Aorta (tissue), 5 donors: Measurements from ENCODE around the gene CBS. TPM values are rescaled to one million over a fixed set of nuclear protein-coding genes. Genes with fewer than 3 reads are reported as not detected.
"Not testable (repeated sequence)": the region's sequence is repeated elsewhere in the genome, so short reads cannot be mapped to it uniquely, and the experiment has no call there.

ENCODE experiments used
- ATAC-seq: fragments of 200-7000 bp; cut with Tn5 transposase; one replicate; pipeline ENCODE4 v1.9.1; 2022; ENCODE audit warnings: moderate library complexity; ENCODE audit not compliant: low FRiP score
- DNase-seq, 2 donors: peaks; one replicate each; pipeline ENCODE4 v3.0.0-alpha.2; 2020
- H3K27ac ChIP-seq, 2 donors: one replicate each; pipeline ENCODE4 v1.5.1; 2013; ENCODE audit warnings: low read length in 2 of 2, mild to moderate bottlenecking in 2 of 2, moderate library complexity in 2 of 2, control low read depth in 1 of 2, inconsistent platforms in 1 of 2, low read depth in 1 of 2
- H3K27me3 ChIP-seq, 2 donors: one replicate each; pipeline ENCODE4 v1.6.1; 2013; ENCODE audit warnings: control low read depth in 1 of 2, low read length in 1 of 2, mild to moderate bottlenecking in 1 of 2, moderate library complexity in 1 of 2; ENCODE audit not compliant: insufficient read depth in 2 of 2, control insufficient read depth in 1 of 2
- H3K36me3 ChIP-seq, 2 donors: one replicate each; pipeline ENCODE4 v1.6.1; 2013; ENCODE audit warnings: control low read depth in 1 of 2, low read length in 1 of 2, mild to moderate bottlenecking in 1 of 2; ENCODE audit not compliant: insufficient read depth in 2 of 2, control insufficient read depth in 1 of 2
- H3K4me1 ChIP-seq, 2 donors: one replicate each; pipeline ENCODE4 v1.6.1; 2013; ENCODE audit warnings: low read length in 2 of 2, control low read depth in 1 of 2, mild to moderate bottlenecking in 1 of 2, moderate library complexity in 1 of 2; ENCODE audit not compliant: insufficient read depth in 2 of 2, control insufficient read depth in 1 of 2
- H3K4me3 ChIP-seq, 2 donors: one replicate each; pipeline ENCODE4 v1.5.1; 2013; ENCODE audit warnings: low read length in 2 of 2, control low read depth in 1 of 2, mild to moderate bottlenecking in 1 of 2
- H3K9me3 ChIP-seq: one replicate; pipeline ENCODE4 v1.6.1; 2013; ENCODE audit warnings: mild to moderate bottlenecking, low read length; ENCODE audit not compliant: control insufficient read depth
- WGBS, 2 donors: extraction: QIAGEN DNeasy Blood & Tissue Kit; methylation state at CpG; one replicate each; pipeline ENCODE4 v1.1.7; 2013; 5-methylcytosine and 5-hydroxymethylcytosine counted together
- intact Hi-C, 2 donors: fragments of 100-400 bp; cut with DNase I; formaldehyde crosslinking; loops; one replicate each; pipeline versions ENCODE4 v1.14.2 to v1.15.0; 2022
- polyA plus RNA-seq, 2 donors: library from polyadenylated mRNA; stranded (reverse); fragments of 200-250 nt; gene quantifications; one replicate each; pipeline ENCODE4 v1.2.3, GENCODE V29; 2013
- total RNA-seq, 2 donors: library from RNA; stranded (reverse); fragmentation: NEBNext Ultra II Directional; extraction: Animal tissue kit (Norgen Biotek cat#: 25700); gene quantifications; one replicate each; pipeline ENCODE4 v1.2.1, GENCODE V29; 2021
- donor health status: healthy with polysubstance abuse.
- donor health status: Bipolar disorder and iron deficiency.
- donor health status: DM: no; HTN: no; CAD: no.
- donor health status: DM: no; HTN: no; CAD: no.
- donor health status: DM: yes; HTN: yes; CAD: no.

The CBS gene
- total and polyA plus RNA-seq, 4 donors, result 9.2 to 38.1 (median 20.4) TPM

- ATAC-seq, H3K27ac ChIP-seq, H3K36me3 ChIP-seq, H3K4me1 ChIP-seq, H3K9me3 ChIP-seq, H3K27me3 ChIP-seq, intact Hi-C loops, H3K4me3 ChIP-seq, DNase-seq: not testable (repeated sequence)
- no CpG with 5 or more reads among the region's 74 CpGs for WGBS, 2 donors
Observed at GRCh38 chr21:43074401-43075169, 1.1 kb downstream of the CBS start.

- DNase-seq, H3K36me3 ChIP-seq, intact Hi-C loops, H3K27ac ChIP-seq, H3K27me3 ChIP-seq, H3K4me1 ChIP-seq, H3K4me3 ChIP-seq, ATAC-seq, H3K9me3 ChIP-seq: not testable (repeated sequence)
- WGBS, 2 donors, result no CpG with 5 or more reads among the region's 11 CpGs
Observed at GRCh38 chr21:43072742-43073141, 2.9 kb downstream of the CBS start.

GRCh38 chr21:43069682-43070081 is 6.0 kb downstream of the CBS start:
- H3K4me3 ChIP-seq, DNase-seq, H3K4me1 ChIP-seq, H3K27me3 ChIP-seq, H3K36me3 ChIP-seq, ATAC-seq, H3K27ac ChIP-seq, H3K9me3 ChIP-seq, intact Hi-C loops: not testable (repeated sequence)
- WGBS, 2 donors, result 83% methylated on average over 1 of the region's 10 CpGs; no CpG with 5 or more reads in 1 of the 2 donors

- H3K4me1 ChIP-seq, DNase-seq, H3K27me3 ChIP-seq, H3K27ac ChIP-seq, intact Hi-C loops, H3K4me3 ChIP-seq, H3K9me3 ChIP-seq, ATAC-seq, H3K36me3 ChIP-seq: not testable (repeated sequence)
- 88 to 93% methylated on average over 4 of the region's 12 CpGs for WGBS, 2 donors
Observed at GRCh38 chr21:43068065-43068464, 7.6 kb downstream of the CBS start.

GRCh38 chr21:43066690-43067089 is 8.9 kb downstream of the CBS start:
- WGBS, 2 donors, result 90 to 97% methylated on average over 6 to 8 of the region's 12 CpGs
- H3K4me3 ChIP-seq, H3K27me3 ChIP-seq, ATAC-seq, H3K4me1 ChIP-seq, H3K27ac ChIP-seq, H3K36me3 ChIP-seq, H3K9me3 ChIP-seq, intact Hi-C loops: not testable (repeated sequence)
- peak in 1 of 2 donors; percentile 10 for DNase-seq

- WGBS, 2 donors, result 94 to 100% methylated on average over 5 to 18 of the region's 30 CpGs
- H3K9me3 ChIP-seq, H3K4me3 ChIP-seq, H3K27ac ChIP-seq, ATAC-seq, intact Hi-C loops, H3K4me1 ChIP-seq, H3K27me3 ChIP-seq, H3K36me3 ChIP-seq: not testable (repeated sequence)
- peak; percentile 12 to 22 for DNase-seq
Observed at GRCh38 chr21:43065991-43066390, 9.6 kb downstream of the CBS start.

GRCh38 chr21:43064265-43064917 is 11.2 kb downstream of the CBS start:
- WGBS, 2 donors, result no CpG with 5 or more reads among the region's 22 CpGs
- H3K27me3 ChIP-seq, H3K27ac ChIP-seq, H3K4me1 ChIP-seq, H3K9me3 ChIP-seq, DNase-seq, H3K4me3 ChIP-seq, H3K36me3 ChIP-seq, intact Hi-C loops: not testable (repeated sequence)
- peak; percentile 75 for ATAC-seq

GRCh38 chr21:43062955-43063664 is 12.5 kb downstream of the CBS start:
- DNase-seq, H3K9me3 ChIP-seq, H3K27me3 ChIP-seq, H3K27ac ChIP-seq, H3K4me3 ChIP-seq, intact Hi-C loops, ATAC-seq, H3K36me3 ChIP-seq, H3K4me1 ChIP-seq: not testable (repeated sequence)
- WGBS, 2 donors, result 74% methylated on average over 2 of the region's 28 CpGs; no CpG with 5 or more reads in 1 of the 2 donors
